GM12872 (cell line): ENCODE measurements around the gene ASCC1.

ENCODE experiments used
- CTCF ChIP-seq: IDR thresholded peaks from 3 replicates; pipeline ENCODE4 v1.5.1; 2011; ENCODE audit warnings: low read depth, mild to moderate bottlenecking, low read length, moderate library complexity; ENCODE audit not compliant: insufficient read depth

ASCC1 gene

DNA sequence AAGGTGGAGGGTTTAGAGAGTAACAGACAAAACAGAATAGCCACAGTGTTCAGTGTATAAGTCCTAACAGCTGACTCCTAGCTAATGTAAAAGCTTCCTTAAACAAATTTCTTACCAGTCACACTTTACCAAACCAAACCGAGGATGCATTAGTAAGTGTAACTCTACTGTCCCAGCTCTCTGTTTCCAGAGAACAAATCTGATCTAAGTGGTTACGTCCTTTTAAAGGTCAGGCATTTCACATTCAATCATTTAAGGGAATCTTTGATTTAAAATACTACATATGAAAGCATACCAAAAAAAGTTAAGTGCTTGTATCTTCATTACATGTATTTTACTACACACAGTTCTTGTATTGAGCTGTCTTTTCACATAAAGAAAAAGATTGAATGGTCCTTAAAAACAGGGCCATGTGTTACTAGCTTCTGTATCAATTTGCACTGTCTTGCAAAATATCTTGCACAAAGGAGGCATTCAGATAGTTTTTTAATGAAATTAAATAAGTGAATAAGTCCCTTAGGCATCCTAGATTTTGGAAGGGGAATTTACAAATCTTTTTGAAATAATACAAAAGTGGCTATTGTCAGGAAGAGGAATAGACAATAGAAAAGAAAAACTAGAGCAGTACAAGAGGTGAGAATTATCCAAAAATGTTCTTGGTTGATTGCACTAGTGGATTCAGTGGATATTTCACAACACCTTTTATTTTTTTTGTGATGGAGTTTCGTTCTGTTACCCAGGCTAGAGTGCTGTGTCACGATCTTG is 69.3 kb downstream of the ASCC1 start:
- TF ChIP-seq CTCF, result no peak

- TF ChIP-seq CTCF, result no peak
These were observed 70.0 kb downstream of the ASCC1 start for GRCh38 chr10:72146071-72146470.

GRCh38 chr10:72145657-72146056 is 70.4 kb downstream of the ASCC1 start:
- no peak for TF ChIP-seq CTCF

- TF ChIP-seq CTCF, result no peak
These were observed 75.2 kb downstream of the ASCC1 start for GRCh38 chr10:72140850-72141249.

- TF ChIP-seq CTCF, result no peak
These were observed 75.9 kb downstream of the ASCC1 start for GRCh38 chr10:72140174-72140573.

- no peak for TF ChIP-seq CTCF
These were observed 78.5 kb downstream of the ASCC1 start for GRCh38 chr10:72137583-72137982.

DNA sequence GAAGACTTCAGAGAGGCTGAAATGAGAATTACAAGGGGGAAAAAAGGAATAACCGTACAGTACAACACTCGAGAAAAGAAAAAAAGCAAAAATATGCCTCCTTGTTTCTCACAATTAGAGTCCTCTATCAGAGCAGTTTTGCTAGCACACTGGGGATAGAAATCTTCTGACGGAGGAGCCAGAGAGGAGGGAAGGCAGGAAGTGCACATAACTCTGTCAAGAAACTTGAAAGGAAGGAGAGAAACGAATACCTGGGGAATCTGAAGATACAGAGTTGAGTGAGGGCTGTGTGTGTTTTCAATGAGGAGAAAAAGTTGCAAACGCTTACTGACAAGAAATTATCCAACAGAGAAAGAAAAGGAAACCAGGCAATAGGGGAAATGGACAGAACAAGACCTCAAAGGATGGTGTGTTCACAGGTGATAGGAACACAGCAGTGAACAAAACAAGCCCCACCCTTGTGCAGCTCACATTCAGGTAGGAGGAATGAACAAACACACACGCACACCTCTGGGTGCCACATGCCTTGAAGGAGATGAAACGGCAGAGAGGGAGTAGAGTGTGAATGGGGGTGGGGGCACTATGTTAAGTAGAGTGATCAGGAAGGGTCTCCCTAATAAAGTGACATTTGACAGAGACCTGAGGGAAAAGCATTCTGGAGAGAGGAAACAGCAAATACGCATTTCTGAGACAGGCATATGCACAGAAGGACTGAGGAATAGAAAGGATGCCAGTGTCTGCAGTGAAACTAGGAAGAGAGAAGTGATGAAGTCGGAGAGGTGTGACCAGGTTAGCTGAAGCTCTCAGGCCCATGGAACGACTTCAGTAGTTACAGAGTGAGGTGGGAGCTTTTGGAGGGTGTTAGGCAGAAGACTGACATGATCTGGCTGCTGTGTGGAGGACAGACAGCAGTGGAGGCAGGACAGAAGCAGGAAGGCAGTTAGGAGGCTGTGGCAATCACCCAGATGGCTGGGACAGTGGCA is 81.0 kb downstream of the ASCC1 start:
- TF ChIP-seq CTCF, result no peak
